HUDEP-2 (cell line): ENCODE data around the gene AUTS2.

Source experiments
- DNase-seq, 76 experiments: peaks; one replicate each; lab custom pipeline; 2025; ENCODE audit not compliant: unreplicated experiment in 76 of 76; lab: John Stamatoyannopoulos, UW

The AUTS2 gene

DNA sequence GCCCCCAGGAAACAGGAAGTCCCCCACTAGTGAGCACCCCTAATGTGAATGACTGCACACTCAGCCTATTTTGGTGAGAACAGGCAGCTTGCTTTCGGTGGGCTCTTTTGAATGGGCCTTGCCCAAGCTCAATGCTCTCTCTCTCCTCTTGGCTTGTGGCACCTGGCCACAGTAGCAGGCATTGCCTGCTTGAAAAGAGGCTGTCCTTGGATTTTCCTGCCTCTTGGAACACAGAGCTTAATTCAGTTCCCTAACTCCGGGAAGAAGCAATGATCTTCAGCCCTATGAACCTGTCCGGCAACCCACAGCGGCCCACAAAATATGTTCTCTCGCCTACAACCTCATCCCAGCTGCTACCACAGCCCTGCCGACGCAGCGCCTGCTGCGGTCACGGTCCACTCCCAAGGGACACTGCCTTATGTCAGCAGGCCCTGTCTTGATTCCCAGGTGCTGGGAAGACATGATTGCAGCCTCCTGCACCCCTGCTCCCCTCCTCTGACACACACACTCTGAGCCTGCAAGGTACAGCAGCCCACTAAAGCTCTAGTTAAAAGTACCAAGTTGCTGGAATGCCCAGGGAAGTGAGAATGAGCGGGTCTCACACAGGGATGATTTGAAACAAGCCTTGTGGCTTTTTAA, 818.2 kb downstream of the AUTS2 start:
- DNase-seq, result no peak

DNA sequence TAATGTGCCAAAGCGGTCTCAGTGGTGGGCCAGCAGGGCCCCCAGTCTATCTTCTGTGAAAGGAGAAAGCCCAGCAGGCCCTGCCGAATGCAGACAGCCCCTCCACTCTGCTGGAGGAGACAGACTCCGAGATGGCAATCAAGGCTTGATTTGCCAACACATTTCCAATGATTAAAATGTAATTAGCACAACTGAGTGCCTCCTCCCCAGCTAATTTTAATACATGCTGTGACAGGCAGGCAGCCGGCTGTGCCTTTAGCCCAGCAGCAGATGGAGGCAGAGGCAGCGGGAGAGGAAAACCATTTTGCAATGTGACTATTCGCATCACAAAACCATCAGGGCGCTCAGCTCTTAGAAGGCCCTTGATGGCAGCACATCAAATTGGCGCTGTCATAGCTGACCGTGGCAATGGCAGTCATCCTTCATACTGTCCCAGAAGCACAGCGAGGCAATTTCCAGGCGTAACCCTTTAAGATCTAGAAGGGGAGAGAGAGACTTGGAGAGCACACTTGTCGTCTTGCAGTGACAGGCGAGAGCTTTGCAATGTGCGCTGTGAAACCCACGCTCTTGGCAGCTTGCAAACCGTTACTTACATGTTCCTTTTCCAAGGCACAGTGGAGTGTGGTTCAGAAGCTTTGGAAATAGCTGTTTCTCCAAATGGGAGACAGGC, 818.8 kb downstream of the AUTS2 start:
- DNase-seq, result no peak

DNA sequence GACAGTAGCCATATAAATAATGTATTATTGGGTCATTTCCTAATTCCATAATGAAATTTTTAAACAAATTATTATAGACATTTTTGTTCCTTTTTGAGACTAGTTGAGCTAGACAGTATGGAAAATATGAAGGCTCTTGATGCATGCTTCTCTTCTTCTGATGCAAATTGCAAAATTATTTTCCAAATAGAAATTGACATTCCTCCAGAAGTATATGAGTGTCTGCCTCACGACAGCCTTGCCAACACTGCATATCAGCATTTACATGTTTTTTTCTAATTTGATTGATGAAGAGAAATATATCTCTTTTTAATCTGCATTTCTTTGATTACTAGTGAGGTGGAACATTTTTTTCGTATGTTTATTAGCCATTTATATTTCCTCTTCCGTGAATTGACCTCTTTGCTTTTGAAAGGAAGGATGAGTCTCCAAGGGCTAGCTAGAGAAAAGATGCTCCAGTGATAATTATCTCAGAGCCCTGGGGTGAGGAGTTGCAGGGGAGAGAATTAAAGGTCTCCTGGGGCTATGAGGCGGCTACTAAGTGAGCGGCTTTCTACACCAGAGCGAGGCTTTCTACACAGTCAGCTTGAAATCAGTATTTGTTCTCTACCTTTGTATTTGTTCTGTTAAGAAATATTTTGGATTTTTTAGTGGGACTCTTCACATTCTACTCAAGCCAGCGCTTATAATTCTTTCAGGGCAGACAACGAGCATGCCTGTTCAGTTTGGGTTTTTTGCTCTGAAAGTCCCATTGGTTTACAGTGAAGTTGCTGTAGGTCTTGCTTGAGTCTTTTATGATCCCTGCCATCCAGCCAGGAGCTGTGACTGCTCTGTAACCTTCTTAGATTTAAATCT, 821.5 kb downstream of the AUTS2 start:
- DNase-seq, result no peak

DNA sequence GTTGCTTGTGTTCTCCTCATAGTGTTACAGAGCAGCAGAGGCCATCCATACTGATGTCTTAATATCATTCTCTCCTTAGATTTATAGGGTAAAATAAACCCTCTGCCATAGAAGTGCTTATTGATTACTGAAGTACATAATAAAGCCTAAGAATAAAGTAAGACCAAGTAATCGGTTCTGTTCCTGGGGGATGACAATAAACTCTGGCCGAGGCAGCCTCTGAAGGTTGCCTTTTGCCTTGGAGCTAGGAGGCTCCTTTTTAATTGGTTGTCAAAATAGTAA, 822.0 kb downstream of the AUTS2 start:
- no peak for DNase-seq

DNA sequence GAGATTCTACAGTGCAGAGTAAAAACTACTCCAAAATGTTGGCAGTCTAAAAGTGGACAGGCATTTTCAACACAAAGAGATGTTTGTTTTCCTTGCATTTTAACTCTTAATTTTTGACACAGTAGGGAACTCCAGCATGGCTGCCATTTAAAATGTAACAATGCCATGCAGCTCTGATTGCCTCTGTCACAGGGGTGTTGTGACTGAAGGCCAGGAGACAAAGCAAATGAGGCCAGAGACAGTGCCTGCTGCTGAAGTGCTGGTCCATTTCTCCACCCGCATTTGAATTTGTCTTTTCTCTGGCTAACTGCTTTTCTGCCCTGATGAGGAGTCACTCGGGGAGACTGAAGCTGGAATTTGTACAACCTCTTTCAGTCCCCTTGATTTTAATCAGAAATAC, 823.0 kb downstream of the AUTS2 start:
- DNase-seq, result no peak

DNA sequence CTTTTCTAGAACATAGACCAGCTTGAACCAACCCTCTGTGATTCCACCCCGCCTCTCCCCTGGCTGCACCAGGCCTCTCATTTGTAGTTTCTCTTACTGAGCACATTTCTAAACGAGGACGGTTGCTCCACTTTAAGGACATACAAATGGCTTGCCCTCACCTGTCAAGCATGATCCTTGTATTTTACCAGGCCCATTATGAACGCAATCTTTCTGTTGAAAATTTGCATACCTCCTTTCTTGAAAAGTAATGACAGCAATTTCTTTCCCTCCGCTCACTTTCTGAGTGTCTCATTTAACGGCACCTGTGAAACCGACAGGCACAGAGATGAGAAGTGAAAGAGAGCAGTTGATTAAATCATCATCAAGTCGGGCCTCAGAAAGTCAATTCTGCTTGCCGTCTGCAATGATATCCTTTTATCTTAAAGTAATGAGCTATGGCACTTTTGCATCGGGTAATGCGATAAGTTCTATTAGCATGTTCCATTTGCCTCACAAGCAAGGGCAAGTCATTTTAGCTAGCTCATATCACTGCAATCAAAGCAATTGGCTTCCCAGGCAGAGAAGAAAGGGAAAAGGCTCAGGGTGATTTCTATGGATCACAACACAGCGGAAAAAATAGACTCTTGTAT, 828.1 kb downstream of the AUTS2 start:
- no peak for DNase-seq

DNA sequence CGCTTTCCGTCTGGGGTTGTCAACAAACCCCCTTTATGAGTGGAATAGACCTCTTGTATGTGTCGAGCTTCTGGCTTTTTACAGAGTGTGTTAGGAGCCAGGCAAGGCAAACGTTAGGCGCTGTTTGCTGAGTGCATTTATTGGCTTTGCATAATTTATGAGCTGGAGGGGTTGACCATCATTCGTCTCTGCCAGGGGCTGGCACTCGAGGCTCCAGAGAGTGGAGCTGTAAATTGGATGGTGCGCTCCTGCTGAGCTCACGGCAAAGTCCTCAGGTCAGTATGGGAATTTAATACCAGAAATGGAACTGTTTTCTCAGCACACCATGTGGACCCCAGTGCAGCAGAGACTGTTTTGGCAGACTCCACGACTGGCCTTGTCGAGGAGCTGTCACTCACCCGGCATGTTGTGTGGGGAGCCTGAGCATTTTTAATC, 834.3 kb downstream of the AUTS2 start:
- DNase-seq, result no peak

DNA sequence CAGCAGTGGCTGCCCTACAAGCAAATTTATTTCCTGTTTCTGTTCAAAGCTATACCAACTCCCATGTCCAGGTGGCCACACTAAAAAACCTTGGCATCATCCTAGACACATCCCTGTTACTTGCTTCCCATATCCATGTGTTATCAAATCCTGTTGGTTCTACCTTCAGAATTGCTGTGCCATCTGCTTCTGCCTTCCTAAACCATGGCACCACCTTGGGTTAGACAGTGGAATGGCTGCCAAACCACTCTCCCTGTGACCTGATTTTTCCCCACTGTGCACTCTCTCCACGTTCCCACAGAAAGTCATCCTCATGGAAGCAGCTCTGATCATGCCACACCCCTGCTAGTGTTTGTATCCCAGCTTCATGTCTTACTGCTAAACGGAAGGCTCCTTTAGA, 836.1 kb downstream of the AUTS2 start:
- no peak for DNase-seq

DNA sequence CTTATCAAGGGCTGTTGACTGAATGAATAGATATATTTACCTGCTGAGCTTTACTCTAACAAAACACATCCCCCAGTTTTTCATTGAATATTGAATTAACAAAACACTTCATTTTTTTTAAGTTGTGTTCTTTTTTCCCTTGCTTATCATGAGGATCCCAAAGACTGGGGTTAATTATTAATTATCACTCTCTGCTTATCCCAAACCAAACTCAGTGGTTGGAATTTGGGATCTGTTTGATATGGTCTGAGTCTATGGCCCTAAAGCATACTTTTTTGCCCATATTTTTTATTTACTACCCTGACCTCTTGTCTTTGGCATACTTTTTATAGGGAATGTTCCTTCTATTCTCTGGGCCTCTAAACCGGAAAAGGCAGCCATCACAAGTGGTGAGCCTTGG, 836.5 kb downstream of the AUTS2 start:
- no peak for DNase-seq

DNA sequence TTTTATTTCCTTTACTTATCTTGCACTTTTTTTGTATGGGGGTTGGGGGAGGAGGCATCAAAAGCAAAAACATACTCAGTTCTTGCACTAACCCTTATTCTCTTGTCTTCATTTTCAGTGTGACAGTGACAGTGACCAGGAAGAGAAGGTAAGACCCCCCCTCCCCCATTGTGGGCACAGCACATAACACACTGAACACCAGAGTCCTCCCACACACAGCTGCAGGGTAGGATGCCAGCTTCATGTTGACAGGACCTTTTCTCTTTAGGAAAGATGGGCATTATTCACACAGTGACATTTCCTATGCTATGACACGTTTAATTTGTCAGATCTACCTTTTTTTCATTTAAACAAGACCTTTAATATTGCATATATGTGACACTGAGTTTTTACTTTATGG, 837.4 kb downstream of the AUTS2 start:
- DNase-seq, result no peak

DNA sequence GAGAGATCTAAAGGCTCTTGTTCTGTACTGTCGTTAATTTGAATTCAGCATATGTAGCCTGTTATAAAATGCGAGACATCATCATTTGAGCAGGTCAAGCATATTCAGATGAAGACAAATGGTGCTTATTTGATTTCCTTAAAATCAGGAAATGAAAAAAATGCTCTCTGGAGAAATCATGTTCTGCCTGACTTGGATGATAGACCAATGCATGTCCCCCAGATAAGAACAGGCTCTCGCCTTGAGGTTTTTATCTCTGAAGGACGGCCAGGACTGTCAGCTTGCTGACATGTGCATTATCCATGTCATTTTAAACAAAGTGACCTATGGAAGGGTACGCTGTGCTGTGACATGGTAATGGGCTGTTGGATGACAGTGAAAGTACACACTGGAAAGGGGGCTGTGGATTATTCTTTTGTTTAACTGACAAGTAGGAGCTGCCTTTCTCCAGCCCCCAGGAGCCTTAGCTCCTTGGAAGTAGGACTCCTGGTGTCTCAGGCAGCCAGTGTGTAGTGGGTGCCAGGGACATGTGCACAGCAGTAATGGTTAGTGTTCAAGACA, 838.6 kb downstream of the AUTS2 start:
- DNase-seq, result no peak

DNA sequence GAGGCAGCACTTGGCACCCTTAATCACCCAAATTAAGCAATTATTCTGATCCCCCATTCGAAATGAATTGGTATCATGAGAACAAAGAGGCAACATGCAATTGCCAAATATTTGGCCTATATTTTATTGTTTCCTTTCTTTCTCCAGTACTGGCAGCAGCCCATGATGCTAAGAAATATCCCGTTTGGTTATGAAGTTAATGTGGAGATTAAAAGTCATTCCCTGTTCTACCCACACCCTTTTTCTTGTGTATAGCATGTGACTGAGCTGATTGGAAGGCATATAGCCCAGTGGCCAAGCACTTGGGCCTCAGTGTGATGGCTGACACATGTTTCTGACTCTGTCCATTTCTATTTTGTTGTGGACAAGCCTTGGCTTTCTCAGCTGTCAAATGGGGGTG, 841.4 kb downstream of the AUTS2 start:
- no peak for DNase-seq

DNA sequence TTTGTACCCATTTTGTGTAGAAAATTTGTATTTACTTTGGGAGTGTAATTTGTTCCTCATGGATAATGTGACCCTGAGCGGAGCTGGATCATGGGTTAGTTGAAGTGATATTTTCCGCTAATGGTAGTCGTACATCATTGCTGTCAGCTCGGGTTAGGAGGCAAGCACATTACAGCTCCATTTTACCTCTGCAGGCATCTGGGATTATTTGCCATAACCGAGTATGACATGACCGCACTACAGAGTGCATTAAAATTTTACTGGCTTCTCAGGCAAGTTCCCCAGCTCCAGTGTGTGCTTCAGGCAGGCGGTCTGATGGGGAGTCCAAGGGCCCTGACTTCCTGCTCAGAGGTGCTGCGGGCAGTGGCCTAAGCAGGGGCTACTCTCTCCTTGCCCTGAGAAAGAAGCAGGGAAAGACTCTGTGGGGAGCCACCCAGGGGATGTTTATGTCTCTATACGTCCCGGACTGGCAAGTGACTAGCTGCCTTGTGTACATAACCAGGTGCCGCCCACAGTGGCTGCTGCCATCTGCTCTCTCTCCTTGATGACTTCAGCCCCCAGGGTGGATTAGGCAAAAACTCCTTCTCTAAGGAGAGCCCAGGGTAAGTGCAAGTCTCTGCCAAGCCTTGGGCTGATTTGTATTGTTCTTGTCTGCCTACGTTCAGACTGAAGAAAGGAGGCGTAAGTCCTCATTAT, 848.3 kb downstream of the AUTS2 start:
- no peak for DNase-seq

DNA sequence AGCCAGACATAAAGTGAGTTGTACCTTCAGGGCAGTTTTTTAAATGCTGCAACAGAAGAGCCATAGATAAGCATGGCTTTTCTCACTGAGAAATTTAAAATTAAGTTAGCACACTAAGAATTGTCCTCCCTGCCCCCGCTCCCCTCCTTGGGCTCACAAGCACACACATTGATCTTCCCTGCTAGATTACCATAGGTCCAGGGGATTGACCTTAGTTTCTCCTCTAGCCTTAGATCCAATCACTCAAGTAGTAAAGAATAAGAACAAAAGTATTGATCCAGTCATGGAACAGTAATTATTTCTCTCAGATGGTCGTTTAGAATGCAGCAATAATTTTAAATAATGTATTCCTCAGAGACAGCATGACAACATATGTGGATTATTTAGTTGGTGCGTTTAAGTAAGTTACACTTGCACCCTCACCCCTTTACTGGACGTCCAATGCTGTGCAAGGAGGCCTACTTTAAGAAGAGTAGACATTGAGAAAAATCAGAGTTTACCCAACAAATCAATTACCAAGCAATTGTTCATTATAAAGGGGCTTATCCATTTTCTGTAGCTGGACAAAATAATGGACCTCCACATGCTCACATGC, 850.1 kb downstream of the AUTS2 start:
- no peak for DNase-seq

DNA sequence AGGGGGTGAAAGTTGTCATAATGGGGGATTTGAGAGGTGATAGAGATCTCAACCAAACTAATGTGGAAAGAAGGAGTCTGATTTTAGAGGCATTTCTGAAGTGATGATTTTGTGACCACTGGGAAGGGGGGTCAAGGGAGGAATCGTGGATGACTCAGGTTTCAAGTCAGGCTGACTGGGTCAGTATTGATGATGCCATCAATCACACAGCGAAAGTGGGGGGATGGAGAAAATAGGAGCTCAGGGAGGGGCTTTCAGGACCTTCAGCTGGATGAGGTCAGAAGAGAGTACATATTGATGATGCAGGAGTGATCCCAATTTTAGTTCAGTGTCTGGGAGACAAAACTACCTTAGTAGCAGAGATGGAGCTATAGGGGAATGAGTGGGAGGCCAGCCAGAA, 852.5 kb downstream of the AUTS2 start:
- DNase-seq, result no peak

DNA sequence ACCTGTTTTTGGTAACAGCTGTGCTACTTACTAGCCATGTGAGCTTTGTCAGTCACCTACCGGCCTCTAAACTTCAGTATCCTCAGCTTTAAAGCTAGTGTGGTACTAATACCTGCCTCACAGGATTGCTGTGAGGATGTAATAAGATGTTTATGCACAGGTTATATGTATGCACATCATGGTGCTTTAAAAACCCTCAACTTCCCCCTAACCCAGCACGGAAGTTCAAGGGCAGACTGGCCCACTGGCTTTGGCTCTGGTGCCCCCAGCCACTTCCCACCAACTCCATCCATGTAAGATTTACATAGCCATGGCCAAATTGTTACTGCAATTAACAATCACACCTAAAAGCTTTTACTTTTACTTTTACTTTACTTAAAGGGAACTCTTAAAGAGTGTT, 857.6 kb downstream of the AUTS2 start:
- DNase-seq, result no peak

DNA sequence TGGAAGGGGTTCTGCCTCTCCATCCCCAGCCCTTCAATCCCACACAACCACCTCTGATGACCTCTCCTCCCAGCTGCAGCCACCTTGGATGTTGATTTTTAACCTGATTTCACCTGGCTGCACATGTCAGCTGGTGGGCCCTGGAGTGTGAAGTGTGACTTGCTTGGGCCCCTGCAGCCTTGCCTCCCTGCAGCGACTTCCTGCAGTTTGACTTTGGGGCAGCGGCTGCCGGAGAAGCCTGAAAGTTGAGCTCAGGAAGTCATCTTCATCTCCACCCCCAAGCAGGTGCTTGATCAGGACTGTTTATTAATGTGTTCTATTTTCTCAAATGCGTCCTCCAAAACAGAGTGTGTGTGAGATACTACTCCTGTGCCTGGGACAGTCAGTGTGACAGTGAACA, 858.4 kb downstream of the AUTS2 start:
- DNase-seq, result no peak

DNA sequence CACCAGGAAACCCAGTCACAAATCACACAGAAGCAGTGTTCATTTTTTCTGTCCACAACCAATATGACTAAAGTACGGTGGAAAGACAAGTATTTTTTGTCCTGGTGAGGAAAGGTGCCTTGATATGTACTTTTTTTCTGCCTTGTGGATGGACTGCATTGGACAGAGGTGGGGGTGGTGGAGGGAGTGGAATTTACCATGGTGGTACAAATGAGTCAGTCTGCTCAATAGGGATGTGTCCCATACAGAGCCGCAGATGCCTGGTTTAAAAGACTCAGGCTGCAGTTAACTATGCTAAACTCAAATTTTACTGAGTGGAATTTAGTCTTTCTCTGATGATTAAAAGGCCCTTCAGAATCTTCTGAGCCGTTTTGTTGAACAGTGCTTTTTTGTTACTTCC, 859.2 kb downstream of the AUTS2 start:
- DNase-seq, result no peak

DNA sequence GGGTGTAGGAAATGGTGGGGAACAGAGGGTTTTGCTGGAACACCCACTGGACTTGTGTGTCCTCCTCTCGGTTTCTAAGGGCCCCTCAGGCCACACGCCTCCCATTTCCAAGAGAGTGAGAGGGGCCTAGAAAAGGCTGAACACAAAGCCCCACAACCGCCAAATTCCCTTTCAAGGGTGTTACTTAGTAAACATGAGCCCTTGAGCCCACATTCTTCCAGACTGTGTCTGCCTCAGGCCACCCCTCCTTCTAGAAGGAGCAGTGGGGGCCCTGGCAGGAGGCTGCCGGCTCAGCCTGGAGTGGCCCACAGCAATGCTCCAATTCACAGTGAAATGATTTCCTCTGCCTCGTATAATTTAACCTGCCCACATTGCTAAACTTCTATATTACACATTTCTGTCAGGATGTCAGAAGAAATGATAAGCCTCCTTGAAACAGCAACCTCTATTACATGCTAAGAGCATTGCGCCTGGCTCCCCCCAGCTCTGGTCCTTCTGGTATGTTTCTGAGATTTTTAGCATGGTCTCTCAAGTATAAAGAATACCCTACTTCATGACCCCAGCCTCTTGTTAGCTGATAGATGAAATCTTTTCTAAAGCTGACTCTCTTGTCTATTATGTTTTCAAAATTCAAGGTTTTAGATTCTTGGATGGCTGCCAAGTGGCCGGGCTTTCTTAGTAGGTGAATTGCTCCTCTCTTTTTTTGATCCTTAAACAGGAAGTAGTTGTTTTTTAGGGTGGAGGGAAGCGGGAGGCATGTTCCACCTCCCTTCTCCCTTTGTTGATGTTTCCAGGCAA, 859.8 kb downstream of the AUTS2 start:
- DNase-seq, result no peak

DNA sequence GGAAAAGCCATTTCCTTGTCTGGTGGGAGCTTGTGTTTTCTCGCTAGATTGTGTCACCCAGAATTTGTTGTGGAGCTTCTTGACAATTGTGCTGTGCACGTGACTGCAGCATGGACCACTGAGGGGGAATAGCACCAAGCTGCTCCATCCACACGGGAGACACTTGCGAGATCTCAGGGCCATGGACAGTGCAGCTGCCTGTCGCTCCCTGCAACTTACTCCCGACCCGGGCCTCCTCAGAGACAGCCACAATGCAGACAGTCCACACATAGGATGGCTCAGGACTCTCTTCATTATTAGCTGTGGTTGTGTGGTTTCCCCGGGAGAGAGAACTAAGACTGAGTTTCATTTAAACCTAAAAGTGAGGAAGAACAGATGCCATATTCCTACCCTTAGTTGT, 860.5 kb downstream of the AUTS2 start:
- DNase-seq, result no peak
